DND-41 (cell line): ENCODE results near the gene GPANK1.

Source experiments
- ATAC-seq: fragments of 200-7000 bp; cut with Tn5 transposase; 3 replicates; pipeline ENCODE4 v1.9.1; 2021; ENCODE audit warnings: low read depth; ENCODE audit not compliant: insufficient read depth
- DNase-seq: peaks from one replicate; pipeline ENCODE4 v3.0.0-alpha.2; 2020
- H2AFZ ChIP-seq: 2 replicates; pipeline ENCODE4 v1.6.0; 2012; ENCODE audit warnings: low read depth, low read length
- H3K27ac ChIP-seq: 2 replicates; pipeline ENCODE4 v1.5.1; 2012; ENCODE audit warnings: low read length, inconsistent platforms
- H3K27me3 ChIP-seq: fragments of 200-600 bp; sonication (generic); 2 replicates; pipeline ENCODE4 v1.6.0; 2012; ENCODE audit warnings: low read length, mild to moderate bottlenecking, inconsistent platforms; ENCODE audit not compliant: insufficient read depth, poor library complexity
- H3K36me3 ChIP-seq: 2 replicates; pipeline ENCODE4 v1.5.1; 2012; ENCODE audit warnings: low read length, inconsistent platforms; ENCODE audit not compliant: insufficient read depth
- H3K4me1 ChIP-seq: 2 replicates; pipeline ENCODE4 v1.5.1; 2012; ENCODE audit warnings: mild to moderate bottlenecking, low read length; ENCODE audit not compliant: insufficient read depth
- H3K4me2 ChIP-seq: 2 replicates; pipeline ENCODE4 v1.6.0; 2012; ENCODE audit warnings: mild to moderate bottlenecking, moderate library complexity, low read length, inconsistent platforms; ENCODE audit not compliant: insufficient read depth
- H3K4me3 ChIP-seq, 2 experiments: fragments of 200-600 bp in 1 of 2; shearing (Covaris generic) in 1 of 2; 2 replicates each; pipeline ENCODE4 v1.5.1; 2012 to 2016; ENCODE audit warnings: inconsistent platforms in 2 of 2, low read length in 2 of 2, mild to moderate bottlenecking in 2 of 2, low read depth in 1 of 2, moderate library complexity in 1 of 2
- H3K79me2 ChIP-seq: 2 replicates; pipeline ENCODE4 v1.6.0; 2012; ENCODE audit warnings: low read length, inconsistent platforms; ENCODE audit not compliant: insufficient read depth
- H3K9ac ChIP-seq: 2 replicates; pipeline ENCODE4 v1.6.0; 2012; ENCODE audit warnings: low read depth, mild to moderate bottlenecking, inconsistent platforms, low read length, moderate library complexity
- H3K9me3 ChIP-seq: 2 replicates; pipeline ENCODE4 v1.5.1; 2012; ENCODE audit warnings: low read length, moderate library complexity, mild to moderate bottlenecking, inconsistent platforms; ENCODE audit not compliant: insufficient read depth, severe bottlenecking
- H4K20me1 ChIP-seq: 2 replicates; pipeline ENCODE4 v1.6.0; 2012; ENCODE audit warnings: low read length; ENCODE audit not compliant: insufficient read depth
- EZH2 ChIP-seq: IDR thresholded peaks from 3 replicates; pipeline ENCODE4 v1.6.1; 2012; ENCODE audit warnings: borderline replicate concordance, low read depth, mild to moderate bottlenecking, moderate library complexity, low read length, inconsistent platforms; ENCODE audit not compliant: severe bottlenecking
- TF ChIP-seq, protein P1 (sequence below): IDR thresholded peaks from 2 replicates; pipeline ENCODE4 v1.5.1; 2012; ENCODE audit warnings: borderline replicate concordance, low read length, moderate library complexity, mild to moderate bottlenecking; ENCODE audit not compliant: poor library complexity, severe bottlenecking; ENCODE audit errors: extremely low read depth

The GPANK1 gene

DNA sequence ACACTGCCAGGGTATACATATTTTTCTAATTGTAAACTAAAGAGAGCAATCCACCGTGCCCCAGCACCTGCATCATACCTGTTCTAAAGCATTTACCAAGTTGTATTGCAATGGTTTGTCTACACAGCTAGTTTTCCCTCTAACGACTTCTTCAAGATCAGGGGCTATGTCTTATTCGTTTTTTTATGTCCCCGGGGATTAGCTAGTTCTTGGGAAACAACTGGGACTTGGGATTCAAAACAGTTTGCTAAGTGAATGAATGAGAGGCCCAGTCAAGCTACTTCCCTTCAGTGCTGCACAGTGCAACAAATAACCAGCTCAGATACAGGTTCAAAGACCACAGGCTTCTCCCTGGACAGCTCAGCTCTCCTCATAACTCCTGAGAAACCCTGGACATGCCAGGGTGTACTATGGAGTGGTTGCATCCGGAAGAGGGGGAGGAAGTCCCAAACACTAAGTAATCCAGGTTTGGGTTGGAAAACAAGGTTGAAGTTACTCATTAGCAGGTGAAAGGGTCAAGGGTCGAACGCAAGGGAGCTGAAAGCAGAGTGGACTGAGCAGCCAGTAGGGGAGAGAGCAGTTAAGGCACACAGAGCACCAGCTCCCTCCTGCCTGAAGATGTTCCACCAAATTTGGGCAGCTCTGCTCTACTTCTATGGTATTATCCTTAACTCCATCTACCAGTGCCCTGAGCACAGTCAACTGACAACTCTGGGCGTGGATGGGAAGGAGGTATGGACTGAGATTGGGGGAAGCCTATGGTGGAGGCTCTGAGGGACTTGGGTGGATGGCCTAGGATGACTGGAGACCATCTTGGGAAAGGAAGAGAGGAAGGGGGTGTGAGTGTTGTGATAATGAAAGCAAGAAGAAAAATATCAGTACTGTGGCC lies 9.2 kb downstream of the GPANK1 start, which contains the start of gene APOM:
APOM (plus strand) TSS at position 546 of the 889 bp plus-strand sequence; CDS start at position 619, 73 bp downstream.
- H4K20me1 ChIP-seq = peaks cover 25% of the 10 kb centered on the region
- no peak for DNase-seq
- TF ChIP-seq, protein P1, sequence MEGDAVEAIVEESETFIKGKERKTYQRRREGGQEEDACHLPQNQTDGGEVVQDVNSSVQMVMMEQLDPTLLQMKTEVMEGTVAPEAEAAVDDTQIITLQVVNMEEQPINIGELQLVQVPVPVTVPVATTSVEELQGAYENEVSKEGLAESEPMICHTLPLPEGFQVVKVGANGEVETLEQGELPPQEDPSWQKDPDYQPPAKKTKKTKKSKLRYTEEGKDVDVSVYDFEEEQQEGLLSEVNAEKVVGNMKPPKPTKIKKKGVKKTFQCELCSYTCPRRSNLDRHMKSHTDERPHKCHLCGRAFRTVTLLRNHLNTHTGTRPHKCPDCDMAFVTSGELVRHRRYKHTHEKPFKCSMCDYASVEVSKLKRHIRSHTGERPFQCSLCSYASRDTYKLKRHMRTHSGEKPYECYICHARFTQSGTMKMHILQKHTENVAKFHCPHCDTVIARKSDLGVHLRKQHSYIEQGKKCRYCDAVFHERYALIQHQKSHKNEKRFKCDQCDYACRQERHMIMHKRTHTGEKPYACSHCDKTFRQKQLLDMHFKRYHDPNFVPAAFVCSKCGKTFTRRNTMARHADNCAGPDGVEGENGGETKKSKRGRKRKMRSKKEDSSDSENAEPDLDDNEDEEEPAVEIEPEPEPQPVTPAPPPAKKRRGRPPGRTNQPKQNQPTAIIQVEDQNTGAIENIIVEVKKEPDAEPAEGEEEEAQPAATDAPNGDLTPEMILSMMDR = no peak
- no peak for TF ChIP-seq EZH2
- no peak for ATAC-seq
- H3K27ac ChIP-seq = no peak within 1 kb of the TSS
- H3K36me3 ChIP-seq = peaks cover 57% of the 10 kb centered on the region
- peaks cover 67% of the 10 kb centered on the region for H3K79me2 ChIP-seq
- no peaks in the 10 kb centered on the region for H3K27me3 ChIP-seq
- peaks cover 54% of the 10 kb centered on the region for H3K4me1 ChIP-seq
- no peak within 1 kb of the TSS for H3K4me2 ChIP-seq
- no peaks in the 10 kb centered on the region for H3K9me3 ChIP-seq
- no peak within 1 kb of the TSS for H3K4me3 ChIP-seq
- H3K9ac ChIP-seq = no peak within 1 kb of the TSS
- H2AFZ ChIP-seq = no peak within 1 kb of the TSS

DNA sequence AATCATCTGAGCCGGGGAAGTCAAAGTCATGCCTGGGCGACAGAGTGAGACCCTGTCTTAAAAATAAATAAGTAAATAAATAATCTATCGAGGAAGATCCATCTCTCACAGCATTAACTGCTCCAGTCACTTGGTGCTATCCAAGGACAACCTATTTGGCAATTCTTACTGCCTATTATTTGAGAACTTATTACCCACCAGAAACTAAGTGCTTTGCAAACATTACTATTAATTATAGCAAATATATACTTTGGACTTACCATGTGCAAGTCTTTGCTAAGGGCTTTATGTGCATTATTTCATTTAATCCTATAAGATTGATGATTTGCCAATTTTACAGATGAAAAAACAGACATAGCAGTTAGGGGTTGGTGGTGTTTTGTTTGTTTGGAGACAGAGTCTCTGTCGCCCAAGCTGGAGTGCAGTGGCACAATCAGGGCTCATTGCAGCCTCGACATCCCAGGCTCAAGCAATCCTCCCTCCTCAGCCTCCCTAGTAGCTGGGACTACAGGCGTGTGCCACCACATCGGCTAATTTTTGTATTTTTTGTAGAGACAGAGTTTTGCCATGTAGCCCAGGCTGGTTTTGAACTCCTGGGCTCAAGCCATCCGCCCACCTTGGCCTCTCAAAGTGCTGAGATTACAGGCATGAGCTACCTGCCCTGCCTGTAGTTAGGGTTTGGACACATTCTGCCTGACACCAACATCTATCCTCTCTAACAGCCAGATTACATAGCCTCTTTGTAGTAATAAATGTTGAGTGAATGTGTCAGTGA lies 10.0 kb downstream of the GPANK1 start:
- no peak for TF ChIP-seq EZH2
- TF ChIP-seq, protein P1 = no peak
- H3K4me1 ChIP-seq = peaks cover 56% of the 10 kb centered on the region
- ATAC-seq (no peak), DNase-seq (no peak)
- H3K4me3 ChIP-seq = no peak overlapping the region
- H3K27me3 ChIP-seq = no peaks in the 10 kb centered on the region
- H4K20me1 ChIP-seq = peaks cover 21% of the 10 kb centered on the region
- H3K9ac ChIP-seq = no peak overlapping the region
- H3K27ac ChIP-seq = no peak overlapping the region
- H3K9me3 ChIP-seq = no peaks in the 10 kb centered on the region
- H3K36me3 ChIP-seq = peaks cover 56% of the 10 kb centered on the region
- no peak overlapping the region for H3K4me2 ChIP-seq
- no peak overlapping the region for H2AFZ ChIP-seq
- H3K79me2 ChIP-seq = peaks cover 67% of the 10 kb centered on the region

DNA sequence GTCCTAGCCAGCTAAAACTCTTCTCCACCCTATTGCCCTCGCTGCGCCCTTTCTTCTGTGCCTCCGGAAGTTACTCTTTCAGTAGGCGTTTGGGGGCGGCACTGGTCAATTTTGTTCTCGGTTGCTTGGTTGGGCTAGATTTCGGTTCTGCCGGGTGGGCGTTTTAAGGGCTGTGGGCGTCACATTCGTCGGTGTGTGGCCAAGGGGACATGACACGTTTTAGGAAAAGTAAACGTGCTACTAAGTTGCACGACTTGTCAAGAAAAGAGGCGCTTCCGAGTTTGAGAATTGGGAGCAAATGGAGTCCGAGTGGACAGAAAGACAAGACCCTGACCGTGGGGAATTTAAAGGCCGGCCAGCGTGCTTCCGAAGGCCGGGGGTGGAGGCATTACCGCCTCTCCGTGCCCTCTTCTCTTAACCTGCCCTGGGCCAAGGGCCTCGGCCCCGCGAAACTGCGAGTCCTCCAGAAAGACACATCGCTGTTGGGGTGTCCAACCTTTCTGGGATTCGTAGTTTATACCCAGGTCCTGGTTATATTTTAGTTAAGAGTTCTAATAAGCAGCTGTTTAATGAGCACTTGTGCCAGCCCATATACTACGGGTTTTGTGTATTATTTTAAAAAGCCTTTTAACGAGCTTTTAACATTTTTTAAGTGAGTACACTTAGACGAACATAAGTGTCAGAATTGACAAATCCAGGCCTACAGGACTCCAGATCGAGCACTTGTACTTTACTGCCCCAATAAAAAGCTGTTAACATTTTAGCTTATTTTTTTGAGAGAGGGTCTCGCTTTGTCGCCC lies 11.7 kb downstream of the GPANK1 start:
- H2AFZ ChIP-seq = peak overlapping the region; percentile 83
- peaks cover 57% of the 10 kb centered on the region for H3K36me3 ChIP-seq
- peak; percentile 77 for ATAC-seq
- H3K4me3 ChIP-seq = peak overlapping the region; percentile 84 to 88
- TF ChIP-seq, protein P1 = peak; percentile 25
- no peak for TF ChIP-seq EZH2
- H3K79me2 ChIP-seq = peaks cover 67% of the 10 kb centered on the region
- H3K9ac ChIP-seq = peak overlapping the region; percentile 94
- peaks cover 48% of the 10 kb centered on the region for H3K4me1 ChIP-seq
- H3K27ac ChIP-seq = peak overlapping the region; percentile 99
- DNase-seq = peak; percentile 93
- H3K27me3 ChIP-seq = no peaks in the 10 kb centered on the region
- no peaks in the 10 kb centered on the region for H3K9me3 ChIP-seq
- H4K20me1 ChIP-seq = peaks cover 24% of the 10 kb centered on the region
- peak overlapping the region; percentile 94 for H3K4me2 ChIP-seq
